AG10803 (cell line): ENCODE data around the gene RNF44.

Experiments used
- DNase-seq: peaks from one replicate; pipeline ENCODE4 v3.0.0; 2010; ENCODE audit warnings: low read depth
- H3K4me3 ChIP-seq: 2 replicates; pipeline ENCODE4 v1.5.1; 2011; ENCODE audit warnings: mild to moderate bottlenecking, low read length, control low read depth
- CTCF ChIP-seq: conservative IDR thresholded peaks from 2 replicates; pipeline ENCODE4 v1.5.1; 2011; ENCODE audit warnings: mild to moderate bottlenecking, low read length, control low read depth, inconsistent platforms

The RNF44 gene

DNA sequence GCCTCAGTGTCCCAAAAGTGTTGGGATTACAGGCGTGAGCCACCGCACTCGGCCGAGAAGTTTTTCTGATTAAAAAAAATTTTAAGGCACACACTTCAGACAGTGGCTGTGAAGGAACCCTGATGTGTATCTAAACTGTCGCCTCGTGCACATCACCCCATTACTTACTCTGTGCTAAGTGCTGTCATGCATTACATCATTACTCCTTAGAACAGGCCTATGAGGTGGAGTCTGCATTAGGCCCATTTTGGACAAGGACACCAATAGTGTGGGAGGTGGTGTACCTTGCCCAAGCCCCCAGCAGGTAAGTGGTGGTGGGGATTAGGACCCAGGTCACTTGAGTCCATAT lies 8.2 kb upstream of the RNF44 start:
- TF ChIP-seq CTCF = no peak
- no peak overlapping the region for H3K4me3 ChIP-seq
- no peak for DNase-seq

GRCh38 chr5:176543428-176544182 lies 6.4 kb upstream of the RNF44 start:
- H3K4me3 ChIP-seq = peak overlapping the region; percentile 67
- peak; percentile 25 for DNase-seq
- TF ChIP-seq CTCF = no peak

- no peak for DNase-seq
- H3K4me3 ChIP-seq = peak overlapping the region; percentile 67
These were observed 5.6 kb upstream of the RNF44 start for GRCh38 chr5:176542596-176543427.

DNA sequence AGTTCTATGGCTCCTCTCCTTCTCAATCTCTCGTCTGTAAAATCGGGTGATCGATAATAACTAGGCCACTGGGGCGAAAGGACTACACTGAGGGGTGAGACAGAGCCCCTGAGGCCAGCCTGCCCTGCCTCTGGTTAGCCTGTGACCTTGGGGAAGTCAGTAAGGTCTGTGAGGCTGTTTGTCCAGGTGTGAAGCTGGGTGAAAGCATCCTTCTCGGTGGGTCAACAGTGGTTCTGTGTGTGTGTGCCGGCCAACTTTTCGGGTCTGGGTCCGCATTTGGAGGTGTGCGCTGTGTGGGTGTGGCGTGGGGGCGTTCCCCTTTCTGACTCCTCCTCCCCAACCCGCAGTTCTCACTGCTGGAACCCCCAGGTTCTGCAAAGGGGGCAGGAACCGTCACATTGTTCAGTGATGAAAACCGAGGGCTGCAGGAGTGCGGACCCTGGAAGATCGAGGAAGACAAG lies 5.0 kb upstream of the RNF44 start:
- DNase-seq = no peak
- H3K4me3 ChIP-seq = peak overlapping the region; percentile 57
- TF ChIP-seq CTCF = no peak

More at GRCh38 chr5:176542596-176543427, 5.6 kb upstream of the RNF44 start:
- no peak for TF ChIP-seq CTCF

DNA sequence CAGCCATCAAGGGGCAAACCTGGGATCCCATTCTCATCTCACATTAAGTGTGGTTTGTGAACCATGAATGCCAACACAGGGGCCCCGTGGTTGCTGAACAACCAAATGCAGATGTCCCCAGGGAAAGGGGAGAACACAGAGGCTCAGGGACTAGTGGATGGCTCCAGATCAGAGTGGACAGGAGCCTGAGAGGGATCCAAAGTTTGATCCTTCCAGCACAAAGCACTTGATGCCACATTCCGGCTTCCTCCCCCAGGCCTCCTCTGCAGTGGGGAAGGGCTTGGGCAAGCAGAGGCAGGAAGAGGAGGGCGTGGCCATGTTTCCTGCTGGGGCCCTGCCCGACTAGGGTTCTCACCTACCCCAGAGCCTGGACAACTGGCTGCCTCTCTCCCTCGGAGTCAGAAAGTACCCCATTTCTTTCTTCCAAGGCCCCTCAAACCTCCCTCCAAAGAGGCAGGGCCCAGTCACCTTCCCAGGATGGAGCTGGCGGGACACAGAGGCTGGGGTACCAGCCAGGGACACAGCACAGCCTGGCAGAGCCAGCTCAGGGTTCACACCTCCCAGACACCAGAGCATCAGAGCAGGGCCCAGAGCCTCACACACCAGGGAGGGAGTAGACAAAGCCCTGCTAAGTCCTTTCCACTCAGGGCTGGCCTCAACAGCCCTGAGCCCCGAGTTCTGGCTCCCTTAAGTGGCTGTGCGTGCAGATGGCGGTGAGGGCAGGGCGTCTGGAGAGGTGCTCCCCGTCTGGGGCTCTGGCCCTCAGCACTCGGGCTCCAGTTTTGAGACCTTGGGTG lies 4.3 kb upstream of the RNF44 start:
- DNase-seq = no peak
- H3K4me3 ChIP-seq = no peak overlapping the region

GRCh38 chr5:176540956-176541337 lies 3.7 kb upstream of the RNF44 start:
- no peak for TF ChIP-seq CTCF
- H3K4me3 ChIP-seq = no peak overlapping the region
- DNase-seq = no peak

More for the DNA sequence above, 4.3 kb upstream of the RNF44 start:
- no peak for TF ChIP-seq CTCF
